Keratinocyte (primary cell): ENCODE results near the gene KLF3. TPM values are rescaled to one million over a fixed set of nuclear protein-coding genes. Genes with fewer than 3 reads are reported as not detected.

ENCODE experiments used
- DNase-seq: peaks from one replicate; pipeline ENCODE4 v3.0.0-alpha.2; 2011; ENCODE audit warnings: low read depth, missing footprints, low spot score
- FAIRE-seq: peaks from 2 replicates; lab custom pipeline; 2011; peaks lifted over from hg19 to GRCh38; lab: Jason Lieb, UNC
- H2AFZ ChIP-seq: 2 replicates; pipeline ENCODE4 v1.6.0; 2012; ENCODE audit warnings: low read length, control low read depth, inconsistent platforms; ENCODE audit not compliant: control insufficient read depth
- H3K27ac ChIP-seq: 2 replicates; pipeline ENCODE4 v1.5.1; 2011; ENCODE audit warnings: low read length; ENCODE audit not compliant: control insufficient read depth, insufficient read depth
- H3K27me3 ChIP-seq: 3 replicates; pipeline ENCODE4 v1.6.0; 2011; ENCODE audit warnings: low read length; ENCODE audit not compliant: control insufficient read depth, insufficient read depth; ENCODE audit errors: extremely low read depth
- H3K36me3 ChIP-seq, 2 experiments: 2 replicates in 1 of 2; 3 replicates in 1 of 2; pipeline ENCODE4 v1.5.1; 2011; ENCODE audit warnings: low read length in 2 of 2, mild to moderate bottlenecking in 1 of 2; ENCODE audit not compliant: control insufficient read depth in 2 of 2, insufficient read depth in 2 of 2; ENCODE audit errors: extremely low read depth in 1 of 2
- H3K4me1 ChIP-seq: 3 replicates; pipeline ENCODE4 v1.5.1; 2011; ENCODE audit warnings: low read length; ENCODE audit not compliant: control insufficient read depth, insufficient read depth; ENCODE audit errors: extremely low read depth
- H3K4me2 ChIP-seq: 3 replicates; pipeline ENCODE4 v1.6.0; 2011; ENCODE audit warnings: low read depth, low read length; ENCODE audit not compliant: control insufficient read depth, insufficient read depth; ENCODE audit errors: extremely low read depth
- H3K4me3 ChIP-seq, 3 experiments: fragments of 200-600 bp in 1 of 3; sonication (generic) in 1 of 3; 2 replicates in 2 of 3; 3 replicates in 1 of 3; pipeline ENCODE4 v1.5.1; 2011 to 2016; ENCODE audit warnings: low read length in 3 of 3, mild to moderate bottlenecking in 3 of 3, control low read depth in 2 of 3, inconsistent platforms in 1 of 3, low read depth in 1 of 3, mixed read lengths in 1 of 3, mixed run types in 1 of 3, moderate library complexity in 1 of 3; ENCODE audit not compliant: control insufficient read depth in 2 of 3, insufficient read depth in 2 of 3; ENCODE audit errors: extremely low read depth in 1 of 3
- H3K79me2 ChIP-seq: 2 replicates; pipeline ENCODE4 v1.6.0; 2012; ENCODE audit warnings: low read length; ENCODE audit not compliant: control insufficient read depth, insufficient read depth
- H3K9ac ChIP-seq: 3 replicates; pipeline ENCODE4 v1.6.0; 2011; ENCODE audit warnings: low read length; ENCODE audit not compliant: control insufficient read depth, insufficient read depth; ENCODE audit errors: extremely low read depth
- H3K9me1 ChIP-seq: 3 replicates; pipeline ENCODE4 v1.6.0; 2011; ENCODE audit warnings: low read length; ENCODE audit not compliant: control insufficient read depth, insufficient read depth; ENCODE audit errors: extremely low read depth
- H3K9me3 ChIP-seq: 2 replicates; pipeline ENCODE4 v1.5.1; 2012; ENCODE audit warnings: low read depth, low read length; ENCODE audit not compliant: control insufficient read depth
- H4K20me1 ChIP-seq: 3 replicates; pipeline ENCODE4 v1.6.0; 2011; ENCODE audit warnings: low read length; ENCODE audit not compliant: control insufficient read depth, insufficient read depth; ENCODE audit errors: extremely low read depth
- EZH2 ChIP-seq: IDR thresholded peaks from one replicate; pipeline ENCODE4 v1.6.1; 2012; ENCODE audit warnings: inconsistent platforms, mild to moderate bottlenecking, low read length, moderate library complexity
- dilution Hi-C: fragments of 300-500 bp; cut with MboI; formaldehyde crosslinking; loops from one replicate; pipeline ENCODE4 v1.7.0; 2020; ENCODE audit warnings: low sequenced_read_pairs; ENCODE audit not compliant: extremely low pct_ligation_motif_present
- polyA plus RNA-seq, 5 experiments: library from polyadenylated mRNA; depleted of rRNA in 3 of 5; stranded (reverse) in 3 of 5; stranded (forward) in 1 of 5; unstranded in 1 of 5; fragments of >200 nt; gene quantifications; 1 replicate in 1 of 5; 2 replicates in 3 of 5; 3 replicates in 1 of 5; pipeline versions ENCODE4 v1.2.1 to v1.2.3, GENCODE V29; 2011 to 2012; ENCODE audit warnings: missing spikeins in 2 of 5, low read depth in 1 of 5, low replicate concordance in 1 of 5
- TF ChIP-seq, protein P1 (sequence below), 3 experiments: IDR thresholded peaks in 1 of 3; conservative IDR thresholded peaks in 1 of 3; optimal IDR thresholded peaks in 1 of 3; 2 replicates in 2 of 3; 3 replicates in 1 of 3; pipeline versions ENCODE3 to v1.5.1; 2011; ENCODE audit warnings: low read length in 3 of 3, mild to moderate bottlenecking in 3 of 3, moderate library complexity in 2 of 3, control low read depth in 1 of 3, inconsistent platforms in 1 of 3; ENCODE audit not compliant: insufficient read depth in 2 of 3; ENCODE audit errors: extremely low read depth in 1 of 3

Gene KLF3
- polyA plus RNA-seq, 1 donor (not counting 4 experiments of a cell fraction or from before 2014, with no cell fraction given): 39.9 TPM

DNA sequence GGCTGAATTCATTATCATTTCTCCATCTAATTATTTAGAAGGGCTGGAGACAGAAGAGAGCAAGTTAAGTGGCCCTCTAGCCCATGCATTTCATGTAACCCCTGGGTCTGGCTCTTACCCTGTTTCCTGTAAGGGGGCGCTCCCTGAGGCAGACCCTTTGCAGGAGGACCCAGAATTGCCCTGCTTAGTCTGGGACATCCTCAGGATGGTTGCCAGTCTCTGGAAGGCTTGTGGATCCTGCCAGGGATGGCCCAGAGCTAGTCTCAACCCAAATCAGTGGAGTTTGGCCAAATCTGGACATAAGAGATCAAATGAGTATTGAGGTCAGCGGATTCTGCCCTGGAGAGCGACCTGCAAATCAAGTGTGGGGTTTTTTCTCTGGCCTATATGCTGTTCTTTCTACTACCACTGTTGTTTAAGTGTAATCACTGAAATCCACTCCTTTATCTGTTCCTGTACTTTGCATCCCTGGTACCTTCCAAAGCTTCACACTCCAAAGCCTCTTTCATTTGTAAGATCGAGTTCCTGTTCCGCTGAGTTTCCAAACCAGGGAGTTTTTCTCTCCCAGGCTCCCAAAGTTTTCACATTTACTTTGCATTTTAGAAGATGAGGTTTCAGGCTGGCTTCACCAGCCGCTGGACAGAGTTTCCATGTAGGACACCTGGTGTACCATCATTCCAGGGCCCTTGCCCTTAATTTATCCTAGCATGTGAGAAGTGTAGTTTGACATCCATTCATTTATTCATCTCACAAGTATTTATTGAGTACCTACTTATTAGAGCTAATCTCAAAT, 6.3 kb downstream of the KLF3 start:
- Histone ChIP-seq H3K9ac (peak overlapping the region; percentile 71), H4K20me1 (peaks cover 16% of the 10 kb centered on the region), H3K4me1 (peaks cover 74% of the 10 kb centered on the region)

DNA sequence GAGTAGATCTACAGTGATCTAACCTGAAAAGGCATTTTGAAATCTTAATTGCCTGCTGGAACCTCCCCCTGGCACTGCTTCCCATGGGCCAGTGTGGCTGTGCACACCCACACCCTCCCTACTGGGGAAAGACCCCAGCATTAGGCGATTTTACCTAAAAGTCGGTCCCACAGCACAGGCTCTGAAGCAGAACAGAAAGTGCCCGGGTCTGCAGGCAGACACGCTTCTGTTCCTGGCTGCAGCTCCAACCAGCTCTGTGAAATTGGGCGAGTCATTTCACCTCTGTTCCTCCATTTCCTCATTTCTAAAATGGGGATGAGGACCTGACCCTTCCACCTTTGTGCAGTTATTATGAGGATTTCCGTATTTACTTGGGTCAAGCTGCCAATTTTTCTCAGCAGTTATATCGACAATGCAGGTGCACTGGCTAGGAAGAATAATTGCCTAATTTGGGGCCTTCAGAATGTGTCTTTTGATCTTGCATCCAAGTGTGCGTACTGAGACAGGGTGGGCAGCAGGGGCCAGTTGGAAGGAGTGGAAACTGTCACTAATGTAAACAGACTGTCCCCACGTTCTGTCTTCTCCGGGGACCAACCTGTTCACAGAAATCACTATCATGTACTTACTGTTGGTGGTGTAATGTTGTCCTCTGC, 7.1 kb downstream of the KLF3 start:
- Histone ChIP-seq H3K4me2 (peak overlapping the region; percentile 92), H3K27ac (peak overlapping the region; percentile 75), H3K4me3 (peak overlapping the region in 2 of 3 experiments; percentile 39 to 62)

More for the DNA sequence above, 6.3 kb downstream of the KLF3 start:
- Histone ChIP-seq H2AFZ (no peak overlapping the region), H3K4me3 (peak overlapping the region in 2 of 3 experiments; percentile 39 to 62), H3K9me3 (no peaks in the 10 kb centered on the region), H3K27me3 (no peaks in the 10 kb centered on the region), H3K4me2 (peak overlapping the region; percentile 92), H3K9me1 (peaks cover 11% of the 10 kb centered on the region), H3K79me2 (peaks cover 93% of the 10 kb centered on the region), H3K27ac (peak overlapping the region; percentile 75), H3K36me3 (peaks cover 0 to 19% of the 10 kb centered on the region in 2 experiments)
- FAIRE-seq: no peak
- no peak for TF ChIP-seq EZH2
- dilution Hi-C loops: no loop called here
- no peak for DNase-seq

More for the DNA sequence above, 7.1 kb downstream of the KLF3 start:
- Histone ChIP-seq H2AFZ (no peak overlapping the region), H3K9me1 (peaks cover 11% of the 10 kb centered on the region), H3K79me2 (peaks cover 92% of the 10 kb centered on the region), H3K27me3 (no peaks in the 10 kb centered on the region), H3K9ac (peak overlapping the region; percentile 71), H3K4me1 (peaks cover 80% of the 10 kb centered on the region), H4K20me1 (peaks cover 16% of the 10 kb centered on the region), H3K9me3 (no peaks in the 10 kb centered on the region), H3K36me3 (peaks cover 0 to 21% of the 10 kb centered on the region in 2 experiments)
- dilution Hi-C loops: no loop called here
- DNase-seq (no peak), FAIRE-seq (no peak)
- TF ChIP-seq, protein P1, sequence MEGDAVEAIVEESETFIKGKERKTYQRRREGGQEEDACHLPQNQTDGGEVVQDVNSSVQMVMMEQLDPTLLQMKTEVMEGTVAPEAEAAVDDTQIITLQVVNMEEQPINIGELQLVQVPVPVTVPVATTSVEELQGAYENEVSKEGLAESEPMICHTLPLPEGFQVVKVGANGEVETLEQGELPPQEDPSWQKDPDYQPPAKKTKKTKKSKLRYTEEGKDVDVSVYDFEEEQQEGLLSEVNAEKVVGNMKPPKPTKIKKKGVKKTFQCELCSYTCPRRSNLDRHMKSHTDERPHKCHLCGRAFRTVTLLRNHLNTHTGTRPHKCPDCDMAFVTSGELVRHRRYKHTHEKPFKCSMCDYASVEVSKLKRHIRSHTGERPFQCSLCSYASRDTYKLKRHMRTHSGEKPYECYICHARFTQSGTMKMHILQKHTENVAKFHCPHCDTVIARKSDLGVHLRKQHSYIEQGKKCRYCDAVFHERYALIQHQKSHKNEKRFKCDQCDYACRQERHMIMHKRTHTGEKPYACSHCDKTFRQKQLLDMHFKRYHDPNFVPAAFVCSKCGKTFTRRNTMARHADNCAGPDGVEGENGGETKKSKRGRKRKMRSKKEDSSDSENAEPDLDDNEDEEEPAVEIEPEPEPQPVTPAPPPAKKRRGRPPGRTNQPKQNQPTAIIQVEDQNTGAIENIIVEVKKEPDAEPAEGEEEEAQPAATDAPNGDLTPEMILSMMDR (optimal IDR thresholded peaks at IDR 0.05 in 1 of 3, IDR thresholded peaks at IDR 0.05 in 1 of 3, conservative IDR thresholded peaks at IDR 0.05 in 1 of 3; ENCODE audit: extremely low read depth in 1 of 3, insufficient read depth in 2 of 3, low read length in 3 of 3): no peak
- TF ChIP-seq EZH2: no peak
